OCI-LY1 (cell line): ENCODE results near the gene STK38L.

Experiments used
- H2AFZ ChIP-seq: fragments of 200-600 bp; sonication (generic), shearing (Covaris generic); 2 replicates; pipeline ENCODE4 v1.6.0; 2014; ENCODE audit warnings: antibody characterized with exemption, mild to moderate bottlenecking, low read length
- H3F3A ChIP-seq: fragments of 200-600 bp; sonication (generic), shearing (Covaris generic); 2 replicates; pipeline ENCODE4 v1.6.0; 2014; ENCODE audit warnings: mild to moderate bottlenecking, antibody characterized with exemption, low read length, moderate library complexity; ENCODE audit not compliant: insufficient read depth
- H3K27ac ChIP-seq: fragments of 200-600 bp; sonication (generic); 2 replicates; pipeline ENCODE4 v1.5.1; 2014; ENCODE audit warnings: low read length, mixed run types, mild to moderate bottlenecking, low read depth; ENCODE audit not compliant: poor library complexity, severe bottlenecking
- H3K27me3 ChIP-seq: fragments of 200-600 bp; sonication (generic); 2 replicates; pipeline ENCODE4 v1.6.0; 2014; ENCODE audit warnings: antibody characterized with exemption, mild to moderate bottlenecking, low read length, moderate library complexity; ENCODE audit not compliant: insufficient read depth
- H3K36me3 ChIP-seq: fragments of 200-600 bp; sonication (generic); 2 replicates; pipeline ENCODE4 v1.6.1; 2014; ENCODE audit warnings: mild to moderate bottlenecking, antibody characterized with exemption, low read length, moderate library complexity, mixed read lengths; ENCODE audit not compliant: insufficient read depth
- H3K4me1 ChIP-seq: fragments of 200-600 bp; sonication (generic); 2 replicates; pipeline ENCODE4 v1.5.1; 2014; ENCODE audit warnings: mild to moderate bottlenecking, low read length, moderate library complexity; ENCODE audit not compliant: insufficient read depth, severe bottlenecking
- H3K4me2 ChIP-seq: fragments of 200-600 bp; sonication (generic), shearing (Covaris generic); 2 replicates; pipeline ENCODE4 v1.6.1; 2014; ENCODE audit warnings: low read length
- H3K4me3 ChIP-seq: fragments of 200-600 bp; sonication (generic); 2 replicates; pipeline ENCODE4 v1.5.1; 2014; ENCODE audit warnings: low read length, low read depth, mild to moderate bottlenecking, mixed read lengths; ENCODE audit not compliant: poor library complexity, severe bottlenecking
- H3K79me2 ChIP-seq: fragments of 200-600 bp; shearing (Covaris generic); 2 replicates; pipeline ENCODE4 v1.6.1; 2016; ENCODE audit warnings: mixed run types, low read length, mixed read lengths; ENCODE audit not compliant: insufficient read depth
- H3K9ac ChIP-seq: fragments of 200-600 bp; sonication (generic), shearing (Covaris generic); 2 replicates; pipeline ENCODE4 v1.6.1; 2014; ENCODE audit warnings: mild to moderate bottlenecking, low read length, mixed read lengths
- H3K9me2 ChIP-seq: fragments of 200-600 bp; sonication (generic), shearing (Covaris generic); 2 replicates; pipeline ENCODE4 v1.6.1; 2014; ENCODE audit warnings: low read depth, mild to moderate bottlenecking, low read length, mixed read lengths
- H3K9me3 ChIP-seq: fragments of 200-600 bp; shearing (Covaris generic); 2 replicates; pipeline ENCODE4 v1.6.1; 2014; ENCODE audit warnings: low read length, mixed read lengths
- H4K20me1 ChIP-seq: fragments of 200-600 bp; sonication (generic), shearing (Covaris generic); 2 replicates; pipeline ENCODE4 v1.6.0; 2016; ENCODE audit warnings: mild to moderate bottlenecking, low read length; ENCODE audit not compliant: insufficient read depth
- CTCF ChIP-seq: fragments of 200-600 bp; sonication (generic), shearing (Covaris generic); IDR thresholded peaks from 2 replicates; pipeline ENCODE4 v1.5.1; 2017; ENCODE audit warnings: mild to moderate bottlenecking, antibody characterized with exemption, low read length, moderate library complexity, mixed read lengths
- EZH2 ChIP-seq: fragments of 200-600 bp; sonication (generic), shearing (Covaris generic); IDR thresholded peaks from 2 replicates; pipeline ENCODE4 v1.8.0; 2017; ENCODE audit warnings: borderline replicate concordance, mixed run types, mild to moderate bottlenecking, antibody characterized with exemption, low read length, moderate library complexity, mixed read lengths

STK38L gene

GRCh38 chr12:27347779-27348178, 103.7 kb downstream of the STK38L start:
- H3K9ac ChIP-seq, result no peak overlapping the region
- no peak overlapping the region for H2AFZ ChIP-seq
- H4K20me1 ChIP-seq, result no peaks in the 10 kb centered on the region
- no peaks in the 10 kb centered on the region for H3F3A ChIP-seq
- H3K9me2 ChIP-seq, result no peaks in the 10 kb centered on the region
- no peak overlapping the region for H3K27ac ChIP-seq
- no peaks in the 10 kb centered on the region for H3K27me3 ChIP-seq
- H3K36me3 ChIP-seq, result no peaks in the 10 kb centered on the region
- H3K9me3 ChIP-seq, result no peaks in the 10 kb centered on the region
- TF ChIP-seq EZH2, result no peak
- no peak for TF ChIP-seq CTCF
- no peaks in the 10 kb centered on the region for H3K4me1 ChIP-seq
- H3K4me2 ChIP-seq, result no peak overlapping the region
- H3K4me3 ChIP-seq, result no peak overlapping the region
- H3K79me2 ChIP-seq, result no peaks in the 10 kb centered on the region

- TF ChIP-seq EZH2 (no peak), CTCF (no peak)
- Histone ChIP-seq H3K4me3 (no peak overlapping the region), H3K9me3 (no peaks in the 10 kb centered on the region), H4K20me1 (no peaks in the 10 kb centered on the region), H2AFZ (no peak overlapping the region), H3K27ac (no peak overlapping the region), H3F3A (no peaks in the 10 kb centered on the region), H3K27me3 (no peaks in the 10 kb centered on the region), H3K4me1 (no peaks in the 10 kb centered on the region), H3K36me3 (no peaks in the 10 kb centered on the region), H3K9ac (no peak overlapping the region), H3K9me2 (no peaks in the 10 kb centered on the region), H3K79me2 (no peaks in the 10 kb centered on the region), H3K4me2 (no peak overlapping the region)
Observed at GRCh38 chr12:27351476-27351875, 107.4 kb downstream of the STK38L start.

- no peaks in the 10 kb centered on the region for H3F3A ChIP-seq
- no peaks in the 10 kb centered on the region for H3K79me2 ChIP-seq
- H4K20me1 ChIP-seq, result no peaks in the 10 kb centered on the region
- TF ChIP-seq CTCF, result no peak
- no peaks in the 10 kb centered on the region for H3K36me3 ChIP-seq
- H3K9me3 ChIP-seq, result no peaks in the 10 kb centered on the region
- H3K9ac ChIP-seq, result no peak overlapping the region
- H2AFZ ChIP-seq, result no peak overlapping the region
- no peak overlapping the region for H3K4me3 ChIP-seq
- H3K27me3 ChIP-seq, result no peaks in the 10 kb centered on the region
- H3K9me2 ChIP-seq, result no peaks in the 10 kb centered on the region
- H3K27ac ChIP-seq, result no peak overlapping the region
- H3K4me2 ChIP-seq, result no peak overlapping the region
- H3K4me1 ChIP-seq, result no peaks in the 10 kb centered on the region
Observed at GRCh38 chr12:27355486-27355885, 111.4 kb downstream of the STK38L start.
